Activated T-helper 1 cell treated with anti-CD3 and anti-CD28 coated beads, Interleukin-12 subunit alpha, Interleukin-12 subunit beta, Interleukin-2, Interleukin-4 antibody, amounts not matched to agents 30 ng/mL and 10 ng/mL and 1 ng/mL, durations not matched to agents 14 hours and 24 hours and 36 hours (primary cell): ENCODE results near the gene TENM4. TPM values are rescaled to one million over a fixed set of nuclear protein-coding genes. Genes with fewer than 3 reads are reported as not detected.

Source experiments
- DNase-seq: peaks from one replicate; pipeline ENCODE4 v3.0.0; 2021; ENCODE audit warnings: low spot score
- H3K27ac Mint-ChIP-seq: one replicate; pipeline ENCODE4 v1.8.0; 2021; ENCODE audit warnings: mild to moderate bottlenecking, mixed read lengths
- H3K27me3 Mint-ChIP-seq: one replicate; pipeline ENCODE4 v1.8.0; 2022; ENCODE audit warnings: mild to moderate bottlenecking, moderate library complexity, mixed read lengths; ENCODE audit not compliant: insufficient read depth
- H3K36me3 Mint-ChIP-seq: one replicate; pipeline ENCODE4 v1.8.0; 2021; ENCODE audit warnings: low read depth, mixed read lengths
- H3K4me1 Mint-ChIP-seq: one replicate; pipeline ENCODE4 v1.8.0; 2021; ENCODE audit warnings: low read depth, mixed read lengths
- H3K4me3 Mint-ChIP-seq: one replicate; pipeline ENCODE4 v1.8.0; 2021; ENCODE audit warnings: mild to moderate bottlenecking, moderate library complexity, mixed read lengths
- H3K9me3 Mint-ChIP-seq: one replicate; pipeline ENCODE4 v1.8.0; 2021; ENCODE audit warnings: mixed read lengths
- intact Hi-C: fragments of 100-400 bp; cut with micrococcal nuclease; formaldehyde crosslinking; loops from one replicate; pipeline ENCODE4 v1.15.1; 2024
- total RNA-seq: library from RNA; stranded (reverse); gene quantifications from 2 replicates; pipeline ENCODE4 v1.2.3, GENCODE V29; 2022

The TENM4 gene
- total RNA-seq, 1 donor from 2014 or later = 0.03 TPM

DNA sequence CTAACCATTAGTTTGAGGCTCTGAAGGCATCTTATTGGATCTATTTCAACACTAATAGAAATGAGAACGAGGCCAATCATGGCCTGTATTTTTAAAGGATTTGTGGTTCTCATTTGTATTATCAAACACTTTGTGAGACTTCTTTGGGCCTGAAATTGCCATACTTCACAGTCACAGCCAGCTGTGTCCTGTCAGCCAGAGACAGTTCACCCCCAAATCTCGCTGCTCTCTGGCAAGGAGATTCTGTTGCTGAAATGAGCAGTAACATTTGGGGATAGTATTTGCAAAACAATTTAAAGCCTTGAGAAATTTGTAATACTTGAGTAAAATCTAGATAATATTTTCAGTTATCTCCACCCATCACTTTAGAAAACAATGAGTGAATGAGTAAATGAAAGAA is 26.9 kb upstream of the TENM4 start:
- DNase-seq = no peak
- Mint-ChIP-seq H3K9me3 (no peaks in the 10 kb centered on the region), H3K36me3 (no peaks in the 10 kb centered on the region), H3K4me3 (no peak overlapping the region), H3K27me3 (peaks cover 3% of the 10 kb centered on the region), H3K27ac (no peak overlapping the region), H3K4me1 (no peaks in the 10 kb centered on the region)
- intact Hi-C loops = no loop called here

DNA sequence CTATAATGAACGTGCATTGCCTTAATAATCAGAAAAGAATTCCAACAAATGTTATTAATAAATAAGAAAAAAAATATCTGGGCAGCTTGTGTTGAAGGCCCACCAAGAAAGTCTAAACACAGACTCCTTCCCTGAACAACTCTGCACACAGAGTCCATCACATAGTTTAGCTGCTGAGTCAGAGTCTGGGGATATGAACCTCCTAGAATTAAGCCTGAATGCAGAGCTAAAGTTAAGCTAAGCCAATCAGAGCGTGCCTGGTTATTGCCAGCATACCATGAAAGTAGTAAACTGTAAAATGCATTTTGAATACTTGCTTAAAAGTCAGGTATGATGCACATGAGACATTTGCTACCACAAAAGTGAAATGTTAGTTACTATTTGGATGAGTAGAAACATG is 25.6 kb upstream of the TENM4 start:
- no peaks in the 10 kb centered on the region for H3K36me3 Mint-ChIP-seq
- no peak overlapping the region for H3K4me3 Mint-ChIP-seq
- H3K9me3 Mint-ChIP-seq = no peaks in the 10 kb centered on the region
- DNase-seq = no peak
- peaks cover 3% of the 10 kb centered on the region for H3K27me3 Mint-ChIP-seq
- no peaks in the 10 kb centered on the region for H3K4me1 Mint-ChIP-seq
- H3K27ac Mint-ChIP-seq = no peak overlapping the region
- intact Hi-C loops = no loop called here

DNA sequence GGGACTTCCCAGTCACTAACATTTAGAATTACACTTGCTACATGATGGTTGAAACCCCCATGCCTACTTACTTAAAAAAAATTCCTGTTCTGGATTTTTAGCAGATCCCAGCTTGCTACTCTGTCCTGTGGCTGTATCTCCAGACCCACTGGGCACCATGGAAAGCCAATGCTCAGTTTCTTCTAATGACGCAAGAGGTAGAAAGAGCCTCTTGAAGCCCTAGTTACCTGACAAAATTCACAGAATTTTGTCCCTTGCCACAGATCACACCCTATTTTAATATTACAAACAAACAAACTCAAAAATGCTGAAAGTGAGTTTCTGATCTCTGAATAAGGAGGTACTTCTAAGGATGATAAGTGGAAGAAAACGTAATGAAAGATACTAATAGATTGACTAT is 24.3 kb upstream of the TENM4 start:
- intact Hi-C loops = no loop called here

DNA sequence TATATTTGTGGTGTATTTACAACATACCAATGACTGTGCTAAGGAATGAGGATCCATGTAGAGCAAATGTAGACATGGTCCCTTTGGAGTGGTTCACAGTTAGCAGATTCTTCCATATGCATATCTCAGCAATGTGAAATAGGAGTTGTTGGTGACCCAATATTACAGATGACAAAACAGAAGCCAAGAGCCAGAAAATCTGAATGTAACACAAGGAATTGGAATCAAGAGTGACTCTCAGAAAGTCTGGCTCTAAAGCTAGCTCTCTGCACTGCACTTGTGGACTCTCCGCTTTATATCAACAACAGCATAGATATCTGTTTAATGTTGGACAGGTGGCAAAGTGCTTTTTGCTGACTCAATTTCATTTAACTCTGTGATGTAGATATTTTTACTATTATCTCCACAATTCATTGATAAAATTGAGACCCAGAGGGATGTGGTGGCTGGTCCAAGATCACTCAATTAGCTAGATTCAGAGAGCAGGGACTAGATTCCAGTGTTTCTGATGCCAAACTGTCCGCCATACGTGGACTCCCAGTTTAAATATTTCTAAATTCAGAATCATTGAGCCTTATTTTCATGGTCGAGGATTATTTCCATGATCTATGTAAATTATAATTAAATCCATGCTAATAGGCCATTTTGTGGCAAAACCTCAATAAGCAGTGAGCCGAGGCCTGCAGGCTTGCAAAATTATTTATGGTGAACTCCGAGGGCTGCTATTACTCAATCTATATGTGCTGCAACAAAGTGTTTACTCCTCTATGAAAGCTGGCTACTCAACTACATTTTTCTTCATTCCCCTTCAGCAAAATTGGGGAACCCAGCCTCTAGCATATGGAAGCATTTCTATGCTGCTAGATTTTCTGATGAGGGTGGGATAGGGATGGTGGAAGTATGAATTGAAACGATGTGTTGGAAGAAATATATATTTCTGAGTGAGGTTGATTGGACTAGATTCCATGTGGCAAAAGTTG is 21.1 kb upstream of the TENM4 start:
- no peaks in the 10 kb centered on the region for H3K9me3 Mint-ChIP-seq
- no peak for DNase-seq
- H3K4me3 Mint-ChIP-seq = no peak overlapping the region
- H3K27me3 Mint-ChIP-seq = peaks cover 2% of the 10 kb centered on the region
- intact Hi-C loops = no loop called here
- no peaks in the 10 kb centered on the region for H3K4me1 Mint-ChIP-seq
- H3K36me3 Mint-ChIP-seq = no peaks in the 10 kb centered on the region
- no peak overlapping the region for H3K27ac Mint-ChIP-seq

More for the DNA sequence above, 24.3 kb upstream of the TENM4 start:
- Mint-ChIP-seq H3K36me3 (no peaks in the 10 kb centered on the region), H3K27ac (no peak overlapping the region), H3K9me3 (no peaks in the 10 kb centered on the region), H3K4me3 (no peak overlapping the region), H3K27me3 (peaks cover 3% of the 10 kb centered on the region), H3K4me1 (no peaks in the 10 kb centered on the region)
- DNase-seq = no peak

DNA sequence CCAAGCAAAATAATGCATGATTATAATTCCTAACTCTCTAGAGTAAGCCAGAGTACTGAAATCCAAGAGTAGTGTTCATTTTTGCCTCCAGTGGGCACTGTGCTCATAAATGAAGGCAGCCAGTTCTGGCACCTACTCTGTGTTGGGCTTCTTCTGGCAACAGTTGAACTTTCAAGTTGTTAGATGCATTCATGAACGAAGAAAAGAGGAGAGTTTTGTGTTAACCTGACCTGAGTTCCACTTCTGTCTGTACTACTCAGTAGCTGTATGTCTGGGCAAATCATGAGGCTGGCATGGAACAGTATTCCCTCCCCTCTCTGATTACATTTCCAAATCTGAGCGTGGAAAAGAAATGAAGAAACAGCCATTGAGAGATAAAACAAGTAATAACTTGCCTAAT is 20.3 kb upstream of the TENM4 start:
- intact Hi-C loops = no loop called here
- no peak overlapping the region for H3K27ac Mint-ChIP-seq
- DNase-seq = no peak
- no peaks in the 10 kb centered on the region for H3K4me1 Mint-ChIP-seq
- H3K9me3 Mint-ChIP-seq = no peaks in the 10 kb centered on the region
- no peaks in the 10 kb centered on the region for H3K36me3 Mint-ChIP-seq
- H3K27me3 Mint-ChIP-seq = peaks cover 2% of the 10 kb centered on the region
- no peak overlapping the region for H3K4me3 Mint-ChIP-seq

DNA sequence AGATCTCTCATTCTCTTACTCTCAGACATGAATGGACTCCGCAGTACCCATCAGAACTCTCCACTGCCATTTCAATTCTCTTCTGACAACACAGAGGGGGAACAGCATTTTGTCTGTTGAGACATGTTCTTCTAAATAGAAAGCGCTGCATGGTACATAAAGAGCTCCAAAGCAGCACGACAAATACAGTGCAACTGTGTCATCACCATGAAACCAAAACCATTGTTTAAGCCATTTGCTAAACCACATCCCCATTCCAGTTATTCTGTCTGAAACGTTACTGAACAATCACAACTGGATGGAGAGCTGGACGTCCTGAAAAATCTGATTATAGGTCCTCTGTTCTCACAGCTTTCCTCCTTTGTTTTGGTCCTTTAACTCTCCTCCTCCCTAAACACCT is 17.9 kb upstream of the TENM4 start:
- no peaks in the 10 kb centered on the region for H3K9me3 Mint-ChIP-seq
- H3K4me3 Mint-ChIP-seq = no peak overlapping the region
- H3K4me1 Mint-ChIP-seq = no peaks in the 10 kb centered on the region
- H3K36me3 Mint-ChIP-seq = no peaks in the 10 kb centered on the region
- H3K27ac Mint-ChIP-seq = no peak overlapping the region
- intact Hi-C loops = no loop called here
- no peak for DNase-seq
- H3K27me3 Mint-ChIP-seq = no peaks in the 10 kb centered on the region

DNA sequence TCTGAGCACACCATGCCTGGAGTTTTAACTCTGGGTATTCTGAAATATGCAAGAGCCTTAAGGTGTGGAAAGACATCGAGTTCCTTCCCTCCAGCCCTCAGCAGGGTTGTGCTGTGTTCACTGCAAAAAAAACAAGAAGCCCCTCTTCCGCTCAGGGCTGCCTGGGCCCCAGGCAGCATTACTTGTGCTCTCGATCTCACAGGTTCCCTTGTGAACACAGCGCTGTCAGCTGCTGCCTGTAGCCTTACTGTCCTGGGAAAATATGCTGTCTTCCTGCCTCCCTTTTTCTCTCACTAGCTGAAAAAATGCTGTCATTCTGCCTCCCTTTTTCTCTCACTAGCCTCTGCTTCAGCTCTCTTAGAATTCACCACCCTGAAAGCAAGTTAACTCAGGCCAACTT is 15.7 kb upstream of the TENM4 start:
- Mint-ChIP-seq H3K27ac (no peak overlapping the region), H3K9me3 (no peaks in the 10 kb centered on the region), H3K4me1 (no peaks in the 10 kb centered on the region), H3K4me3 (no peak overlapping the region), H3K36me3 (no peaks in the 10 kb centered on the region), H3K27me3 (no peaks in the 10 kb centered on the region)
- no peak for DNase-seq
- intact Hi-C loops = no loop called here

DNA sequence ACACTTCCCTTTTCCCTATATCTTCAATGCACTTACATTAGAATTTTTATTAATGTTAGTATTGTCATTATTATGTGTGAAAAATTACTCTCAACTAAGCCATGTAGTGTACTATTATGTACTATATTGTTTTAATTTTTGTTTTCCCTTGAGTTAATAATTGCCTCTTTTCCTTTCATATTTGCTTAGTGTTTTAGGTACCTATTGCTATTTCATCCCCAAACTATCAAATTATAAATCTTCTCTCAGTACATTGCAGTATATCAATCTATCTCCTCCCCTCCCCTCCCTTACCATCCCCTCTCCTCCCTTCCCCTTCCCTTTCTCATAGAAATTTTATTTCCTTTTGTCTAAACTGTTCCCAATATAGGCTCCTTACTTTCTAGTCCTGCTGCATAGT is 12.8 kb upstream of the TENM4 start:
- no peak overlapping the region for H3K27ac Mint-ChIP-seq
- H3K9me3 Mint-ChIP-seq = no peaks in the 10 kb centered on the region
- DNase-seq = no peak
- H3K4me1 Mint-ChIP-seq = no peaks in the 10 kb centered on the region
- intact Hi-C loops = no loop called here
- H3K27me3 Mint-ChIP-seq = no peaks in the 10 kb centered on the region
- no peak overlapping the region for H3K4me3 Mint-ChIP-seq
- H3K36me3 Mint-ChIP-seq = no peaks in the 10 kb centered on the region

DNA sequence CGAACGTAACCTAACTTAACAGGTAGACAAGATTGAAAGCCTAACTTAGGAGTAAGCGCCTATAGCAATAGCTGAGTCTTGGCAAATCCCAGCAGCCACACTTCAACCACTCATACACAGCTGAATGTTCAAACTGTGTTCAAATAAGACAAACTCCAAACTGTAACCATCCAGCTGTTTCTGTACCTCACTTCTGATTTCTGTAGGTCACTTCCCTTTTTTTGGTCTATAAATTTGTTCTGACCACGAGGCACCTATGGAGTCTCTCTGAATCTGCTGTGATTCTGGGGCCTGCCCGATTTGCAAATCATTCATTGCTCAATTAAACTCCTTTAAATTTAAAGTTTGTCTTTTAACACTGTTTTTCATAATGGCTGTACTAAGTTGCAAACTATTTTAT is 8.2 kb upstream of the TENM4 start:
- no peak for DNase-seq
- Mint-ChIP-seq H3K9me3 (no peaks in the 10 kb centered on the region), H3K4me3 (no peak overlapping the region), H3K4me1 (no peaks in the 10 kb centered on the region), H3K27me3 (peaks cover 4% of the 10 kb centered on the region), H3K27ac (no peak overlapping the region), H3K36me3 (no peaks in the 10 kb centered on the region)
- intact Hi-C loops = no loop called here

DNA sequence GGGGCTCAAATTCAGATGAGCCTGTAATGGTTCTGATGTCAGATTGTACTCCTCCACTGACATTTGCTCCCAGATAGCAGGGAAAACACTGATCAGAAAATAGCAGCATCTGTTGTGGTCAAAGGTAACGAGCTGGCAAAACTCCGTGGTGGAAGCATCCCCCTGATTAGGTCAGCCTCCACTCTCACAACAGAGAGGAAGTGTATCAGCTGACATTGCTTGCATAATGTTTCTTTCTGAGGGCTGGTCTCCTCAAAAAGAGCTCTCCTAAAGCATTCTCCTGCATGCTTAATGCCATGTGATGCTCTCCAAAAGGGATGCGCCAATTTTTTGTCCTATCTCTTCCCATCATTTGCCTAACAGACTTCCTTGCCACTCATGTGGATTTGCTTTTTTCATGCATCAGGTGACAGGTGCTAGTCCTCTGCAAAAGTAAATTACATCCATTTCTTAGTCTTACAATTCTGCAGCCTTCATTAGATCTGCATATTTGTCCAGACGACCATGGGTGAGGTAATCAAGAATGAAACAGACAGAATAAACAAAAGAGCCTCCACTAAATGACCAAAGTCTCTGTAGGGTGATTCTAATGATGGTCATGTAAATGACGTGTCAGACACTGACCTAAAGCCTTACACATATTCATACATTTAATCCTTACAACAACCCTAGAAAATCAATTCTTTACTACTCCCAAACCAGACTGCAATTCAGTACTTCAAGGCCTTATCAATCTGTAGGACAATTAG is 6.4 kb upstream of the TENM4 start:
- no peaks in the 10 kb centered on the region for H3K4me1 Mint-ChIP-seq
- peaks cover 6% of the 10 kb centered on the region for H3K27me3 Mint-ChIP-seq
- intact Hi-C loops = no loop called here
- H3K4me3 Mint-ChIP-seq = no peak overlapping the region
- DNase-seq = no peak
- no peaks in the 10 kb centered on the region for H3K36me3 Mint-ChIP-seq
- H3K27ac Mint-ChIP-seq = no peak overlapping the region
- no peaks in the 10 kb centered on the region for H3K9me3 Mint-ChIP-seq

DNA sequence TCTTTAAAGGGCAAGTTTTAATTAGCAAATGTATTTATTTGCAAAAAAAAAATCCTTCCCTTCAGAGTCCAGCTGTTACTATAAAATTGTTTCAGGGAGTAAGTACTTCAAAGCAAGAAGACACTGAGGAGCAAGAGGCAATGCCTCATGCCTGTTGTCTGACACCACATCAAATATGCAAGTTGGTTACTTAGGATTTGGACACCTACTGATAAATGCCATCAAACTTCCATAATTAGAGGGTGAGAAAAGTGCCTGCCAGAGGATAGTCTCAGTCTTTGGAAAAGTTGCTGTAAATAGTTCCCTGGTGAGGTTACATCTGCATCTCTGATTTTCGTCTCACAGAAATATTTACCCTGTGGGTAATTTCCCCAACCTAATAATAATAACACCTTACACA is 4.1 kb upstream of the TENM4 start:
- no peaks in the 10 kb centered on the region for H3K9me3 Mint-ChIP-seq
- H3K27ac Mint-ChIP-seq = no peak overlapping the region
- H3K4me3 Mint-ChIP-seq = no peak overlapping the region
- intact Hi-C loops = no loop called here
- DNase-seq = no peak
- H3K27me3 Mint-ChIP-seq = peaks cover 22% of the 10 kb centered on the region
- peaks cover 7% of the 10 kb centered on the region for H3K4me1 Mint-ChIP-seq
- no peaks in the 10 kb centered on the region for H3K36me3 Mint-ChIP-seq

DNA sequence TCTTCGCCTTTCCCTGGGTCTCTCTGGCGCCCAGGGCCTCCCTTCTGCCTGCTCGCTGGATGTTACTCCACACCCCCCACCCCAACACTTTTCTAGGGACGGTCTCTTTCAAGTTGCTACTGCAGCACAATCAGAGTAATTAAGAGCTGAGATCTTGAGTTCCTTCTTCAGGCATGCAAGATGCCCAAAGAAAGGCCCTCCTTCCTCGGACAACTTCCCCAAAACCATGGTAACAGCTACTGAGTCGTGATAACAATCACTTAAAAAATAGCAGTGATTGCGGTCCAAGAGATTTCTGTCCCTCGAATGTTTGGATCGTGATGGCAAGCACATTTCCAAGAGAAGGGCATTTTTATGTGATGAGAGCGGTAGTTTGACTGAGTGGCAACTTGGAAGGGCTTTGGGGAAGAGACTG is 638 bp upstream of the TENM4 start:
- Mint-ChIP-seq H3K4me3 (peak overlapping the region; percentile 41), H3K27me3 (peaks cover 49% of the 10 kb centered on the region), H3K27ac (peak overlapping the region; percentile 83), H3K4me1 (peaks cover 7% of the 10 kb centered on the region), H3K9me3 (no peaks in the 10 kb centered on the region), H3K36me3 (no peaks in the 10 kb centered on the region)
- DNase-seq = no peak
- intact Hi-C loops = no loop called here

DNA sequence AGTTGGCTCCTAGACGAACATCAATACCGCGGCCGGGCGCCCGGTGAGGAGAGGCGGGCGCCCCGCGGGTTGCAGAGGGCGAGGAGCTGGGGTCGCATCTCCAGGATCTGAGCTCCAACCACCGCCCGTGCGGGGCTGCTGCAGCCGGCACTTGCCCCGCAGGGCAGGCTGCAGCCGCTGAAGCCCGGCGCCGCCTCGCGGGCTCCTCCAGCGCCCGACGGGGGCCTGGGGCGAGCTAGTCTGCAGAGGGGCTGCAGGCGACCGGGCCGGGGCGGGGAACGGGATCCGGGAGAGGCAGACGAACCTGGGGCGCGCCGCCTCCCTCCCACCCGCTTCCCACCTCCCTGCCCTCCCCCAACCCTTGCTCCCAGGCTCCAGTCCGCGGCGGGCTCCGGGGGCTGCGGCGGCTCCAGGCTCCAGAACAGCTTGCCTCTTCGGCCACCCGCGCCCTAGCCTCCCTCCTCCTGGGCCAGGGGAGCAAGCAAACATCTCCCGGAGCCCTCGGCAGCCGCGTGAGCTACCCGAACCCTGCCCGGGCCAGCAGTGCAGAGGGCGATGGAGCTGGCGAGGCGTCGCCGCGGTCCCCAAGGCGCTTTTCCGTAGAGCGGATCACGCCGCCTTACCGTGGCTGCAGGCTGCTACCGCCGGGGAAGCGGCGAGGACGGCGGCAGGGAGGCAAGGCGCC is 802 bp downstream of the TENM4 start:
- peaks cover 63% of the 10 kb centered on the region for H3K27me3 Mint-ChIP-seq
- intact Hi-C loops = no loop called here
- DNase-seq = no peak

More for the DNA sequence above, 802 bp downstream of the TENM4 start:
- Mint-ChIP-seq H3K4me1 (peaks cover 7% of the 10 kb centered on the region), H3K4me3 (no peak overlapping the region), H3K9me3 (no peaks in the 10 kb centered on the region), H3K27ac (no peak overlapping the region), H3K36me3 (no peaks in the 10 kb centered on the region)
